ENCODE measurements around the gene NOTCH3. TPM values are rescaled to one million over a fixed set of nuclear protein-coding genes. Genes with fewer than 3 reads are reported as not detected.

NOTCH3 gene
- total and polyA plus RNA-seq, 4 donors = 0.49 to 3.7 (median 2.9) TPM

DNA sequence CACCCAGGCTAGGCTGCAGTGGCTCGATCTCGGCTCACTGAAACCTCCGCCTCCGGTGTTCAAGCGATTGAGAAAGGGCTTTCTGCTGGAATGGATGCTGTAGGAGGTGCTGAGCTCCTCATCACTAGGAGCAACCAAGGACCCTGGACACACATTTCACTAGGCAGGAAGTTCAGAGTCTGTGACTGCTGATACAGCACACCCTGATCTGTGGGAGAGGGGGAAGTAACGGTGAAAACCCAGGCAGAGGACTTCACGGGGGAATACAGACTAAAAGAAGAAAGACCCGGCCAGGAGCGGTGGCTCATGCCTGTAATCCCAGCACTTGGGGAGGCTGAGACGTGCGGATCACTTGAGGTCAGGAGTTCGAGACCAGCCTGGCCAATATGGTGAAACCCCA lies 11.9 kb upstream of the NOTCH3 start:
- no peak for DNase-seq (ENCODE audit: low spot score)
- Histone ChIP-seq H3K36me3 (ENCODE audit: control insufficient read depth in 4 of 4, insufficient read depth in 3 of 4, low read depth in 1 of 4, low read length in 3 of 4) (no peaks in the 10 kb centered on the region), H3K9ac (ENCODE audit: low read depth in 1 of 2, low read length in 2 of 2) (no peak overlapping the region), H3K4me1 (ENCODE audit: control insufficient read depth in 4 of 4, insufficient read depth in 4 of 4, low read length in 3 of 4) (no peaks in the 10 kb centered on the region), H3K4me3 (ENCODE audit: low read depth in 1 of 3, low read length in 3 of 3) (no peak overlapping the region), H3K27ac (ENCODE audit: low read depth in 1 of 2, low read length in 2 of 2) (no peak overlapping the region), H3K27me3 (ENCODE audit: control insufficient read depth in 4 of 4, insufficient read depth in 4 of 4, low read length in 3 of 4) (no peaks in the 10 kb centered on the region), H3K9me3 (ENCODE audit: control insufficient read depth in 4 of 4, low read length in 3 of 4) (no peaks in the 10 kb centered on the region)
- 83% methylated on average over 12 of the region's 12 CpGs for WGBS
- TF ChIP-seq SP1 (IDR thresholded peaks at IDR 0.05) = no peak
- no peak for TF ChIP-seq HNF4G (IDR thresholded peaks at IDR 0.05)
- TF ChIP-seq, protein P1, sequence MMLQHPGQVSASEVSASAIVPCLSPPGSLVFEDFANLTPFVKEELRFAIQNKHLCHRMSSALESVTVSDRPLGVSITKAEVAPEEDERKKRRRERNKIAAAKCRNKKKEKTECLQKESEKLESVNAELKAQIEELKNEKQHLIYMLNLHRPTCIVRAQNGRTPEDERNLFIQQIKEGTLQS (IDR thresholded peaks at IDR 0.05) = no peak
- no peak for TF ChIP-seq FOXA2 (IDR thresholded peaks at IDR 0.05)
- TF ChIP-seq, protein P2, sequence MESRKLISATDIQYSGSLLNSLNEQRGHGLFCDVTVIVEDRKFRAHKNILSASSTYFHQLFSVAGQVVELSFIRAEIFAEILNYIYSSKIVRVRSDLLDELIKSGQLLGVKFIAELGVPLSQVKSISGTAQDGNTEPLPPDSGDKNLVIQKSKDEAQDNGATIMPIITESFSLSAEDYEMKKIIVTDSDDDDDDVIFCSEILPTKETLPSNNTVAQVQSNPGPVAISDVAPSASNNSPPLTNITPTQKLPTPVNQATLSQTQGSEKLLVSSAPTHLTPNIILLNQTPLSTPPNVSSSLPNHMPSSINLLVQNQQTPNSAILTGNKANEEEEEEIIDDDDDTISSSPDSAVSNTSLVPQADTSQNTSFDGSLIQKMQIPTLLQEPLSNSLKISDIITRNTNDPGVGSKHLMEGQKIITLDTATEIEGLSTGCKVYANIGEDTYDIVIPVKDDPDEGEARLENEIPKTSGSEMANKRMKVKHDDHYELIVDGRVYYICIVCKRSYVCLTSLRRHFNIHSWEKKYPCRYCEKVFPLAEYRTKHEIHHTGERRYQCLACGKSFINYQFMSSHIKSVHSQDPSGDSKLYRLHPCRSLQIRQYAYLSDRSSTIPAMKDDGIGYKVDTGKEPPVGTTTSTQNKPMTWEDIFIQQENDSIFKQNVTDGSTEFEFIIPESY (IDR thresholded peaks at IDR 0.05) = no peak
- TF ChIP-seq, protein P3, sequence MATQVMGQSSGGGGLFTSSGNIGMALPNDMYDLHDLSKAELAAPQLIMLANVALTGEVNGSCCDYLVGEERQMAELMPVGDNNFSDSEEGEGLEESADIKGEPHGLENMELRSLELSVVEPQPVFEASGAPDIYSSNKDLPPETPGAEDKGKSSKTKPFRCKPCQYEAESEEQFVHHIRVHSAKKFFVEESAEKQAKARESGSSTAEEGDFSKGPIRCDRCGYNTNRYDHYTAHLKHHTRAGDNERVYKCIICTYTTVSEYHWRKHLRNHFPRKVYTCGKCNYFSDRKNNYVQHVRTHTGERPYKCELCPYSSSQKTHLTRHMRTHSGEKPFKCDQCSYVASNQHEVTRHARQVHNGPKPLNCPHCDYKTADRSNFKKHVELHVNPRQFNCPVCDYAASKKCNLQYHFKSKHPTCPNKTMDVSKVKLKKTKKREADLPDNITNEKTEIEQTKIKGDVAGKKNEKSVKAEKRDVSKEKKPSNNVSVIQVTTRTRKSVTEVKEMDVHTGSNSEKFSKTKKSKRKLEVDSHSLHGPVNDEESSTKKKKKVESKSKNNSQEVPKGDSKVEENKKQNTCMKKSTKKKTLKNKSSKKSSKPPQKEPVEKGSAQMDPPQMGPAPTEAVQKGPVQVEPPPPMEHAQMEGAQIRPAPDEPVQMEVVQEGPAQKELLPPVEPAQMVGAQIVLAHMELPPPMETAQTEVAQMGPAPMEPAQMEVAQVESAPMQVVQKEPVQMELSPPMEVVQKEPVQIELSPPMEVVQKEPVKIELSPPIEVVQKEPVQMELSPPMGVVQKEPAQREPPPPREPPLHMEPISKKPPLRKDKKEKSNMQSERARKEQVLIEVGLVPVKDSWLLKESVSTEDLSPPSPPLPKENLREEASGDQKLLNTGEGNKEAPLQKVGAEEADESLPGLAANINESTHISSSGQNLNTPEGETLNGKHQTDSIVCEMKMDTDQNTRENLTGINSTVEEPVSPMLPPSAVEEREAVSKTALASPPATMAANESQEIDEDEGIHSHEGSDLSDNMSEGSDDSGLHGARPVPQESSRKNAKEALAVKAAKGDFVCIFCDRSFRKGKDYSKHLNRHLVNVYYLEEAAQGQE (IDR thresholded peaks at IDR 0.05) = no peak
- TF ChIP-seq, protein P4, sequence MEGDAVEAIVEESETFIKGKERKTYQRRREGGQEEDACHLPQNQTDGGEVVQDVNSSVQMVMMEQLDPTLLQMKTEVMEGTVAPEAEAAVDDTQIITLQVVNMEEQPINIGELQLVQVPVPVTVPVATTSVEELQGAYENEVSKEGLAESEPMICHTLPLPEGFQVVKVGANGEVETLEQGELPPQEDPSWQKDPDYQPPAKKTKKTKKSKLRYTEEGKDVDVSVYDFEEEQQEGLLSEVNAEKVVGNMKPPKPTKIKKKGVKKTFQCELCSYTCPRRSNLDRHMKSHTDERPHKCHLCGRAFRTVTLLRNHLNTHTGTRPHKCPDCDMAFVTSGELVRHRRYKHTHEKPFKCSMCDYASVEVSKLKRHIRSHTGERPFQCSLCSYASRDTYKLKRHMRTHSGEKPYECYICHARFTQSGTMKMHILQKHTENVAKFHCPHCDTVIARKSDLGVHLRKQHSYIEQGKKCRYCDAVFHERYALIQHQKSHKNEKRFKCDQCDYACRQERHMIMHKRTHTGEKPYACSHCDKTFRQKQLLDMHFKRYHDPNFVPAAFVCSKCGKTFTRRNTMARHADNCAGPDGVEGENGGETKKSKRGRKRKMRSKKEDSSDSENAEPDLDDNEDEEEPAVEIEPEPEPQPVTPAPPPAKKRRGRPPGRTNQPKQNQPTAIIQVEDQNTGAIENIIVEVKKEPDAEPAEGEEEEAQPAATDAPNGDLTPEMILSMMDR (IDR thresholded peaks at IDR 0.05; ENCODE audit: low read depth, low read length, missing input control) = no peak
- no peak for TF ChIP-seq YY1 (IDR thresholded peaks at IDR 0.05)

DNA sequence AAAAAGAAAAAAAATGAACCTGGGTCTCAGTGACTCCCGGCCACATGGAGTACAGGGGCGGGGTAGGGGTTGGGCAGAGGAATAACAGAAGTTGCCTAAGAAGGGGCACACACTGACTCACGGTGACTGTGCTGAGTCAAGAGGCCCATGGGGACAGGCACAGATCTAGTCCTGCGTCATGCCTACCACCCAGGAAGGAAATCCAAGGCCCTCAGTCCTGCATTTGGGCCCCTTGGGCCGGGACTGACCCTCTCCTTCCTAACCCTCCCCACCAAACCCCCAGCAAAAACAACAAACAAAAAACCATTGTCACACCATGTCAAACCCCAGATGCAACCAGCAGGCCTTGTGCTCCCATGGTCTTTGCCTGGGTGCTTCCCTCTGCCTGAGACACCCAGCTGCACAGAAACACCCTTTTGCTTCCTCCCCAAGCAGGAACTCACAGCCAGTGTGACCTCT lies 9.6 kb upstream of the NOTCH3 start:
- no peak overlapping the region for H3K9ac ChIP-seq (ENCODE audit: low read depth in 1 of 2, low read length in 2 of 2)
- WGBS = 85% methylated on average over 5 of the region's 5 CpGs
- no peaks in the 10 kb centered on the region for H3K4me1 ChIP-seq (ENCODE audit: control insufficient read depth in 4 of 4, insufficient read depth in 4 of 4, low read length in 3 of 4)
- H3K36me3 ChIP-seq (ENCODE audit: control insufficient read depth in 4 of 4, insufficient read depth in 3 of 4, low read depth in 1 of 4, low read length in 3 of 4) = no peaks in the 10 kb centered on the region
- H3K27ac ChIP-seq (ENCODE audit: low read depth in 1 of 2, low read length in 2 of 2) = no peak overlapping the region
- no peaks in the 10 kb centered on the region for H3K27me3 ChIP-seq (ENCODE audit: control insufficient read depth in 4 of 4, insufficient read depth in 4 of 4, low read length in 3 of 4)
- H3K4me3 ChIP-seq (ENCODE audit: low read depth in 1 of 3, low read length in 3 of 3) = no peak overlapping the region
- DNase-seq (ENCODE audit: low spot score) = no peak
- H3K9me3 ChIP-seq (ENCODE audit: control insufficient read depth in 4 of 4, low read length in 3 of 4) = no peaks in the 10 kb centered on the region
- TF ChIP-seq RXRA (IDR thresholded peaks at IDR 0.05) (no peak), HNF4A (conservative IDR thresholded peaks at IDR 0.05) (no peak), NR2F2 (IDR thresholded peaks at IDR 0.05) (no peak), SP1 (IDR thresholded peaks at IDR 0.05) (no peak), EGR1 (IDR thresholded peaks at IDR 0.05; ENCODE audit: low read depth in 2 of 2) (no peak), YY1 (IDR thresholded peaks at IDR 0.05) (no peak), HNF4G (IDR thresholded peaks at IDR 0.05) (no peak), GABPA (IDR thresholded peaks at IDR 0.05 in 1 of 2, conservative IDR thresholded peaks at IDR 0.05 in 1 of 2) (no peak), FOXA2 (IDR thresholded peaks at IDR 0.05) (no peak), RAD21 (IDR thresholded peaks at IDR 0.05) (no peak), TAF1 (conservative IDR thresholded peaks at IDR 0.05) (no peak), JUND (IDR thresholded peaks at IDR 0.05) (no peak)
- TF ChIP-seq, protein P2 (IDR thresholded peaks at IDR 0.05) = no peak
- TF ChIP-seq, protein P3 (IDR thresholded peaks at IDR 0.05) = no peak
- TF ChIP-seq, protein P1 (IDR thresholded peaks at IDR 0.05) = no peak
- TF ChIP-seq, protein P5, sequence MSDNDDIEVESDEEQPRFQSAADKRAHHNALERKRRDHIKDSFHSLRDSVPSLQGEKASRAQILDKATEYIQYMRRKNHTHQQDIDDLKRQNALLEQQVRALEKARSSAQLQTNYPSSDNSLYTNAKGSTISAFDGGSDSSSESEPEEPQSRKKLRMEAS (IDR thresholded peaks at IDR 0.05) = no peak

Data from liver (tissue), 9 donors.